HepG2 (cell line): ENCODE data around the gene PTCRA. TPM values are rescaled to one million over a fixed set of nuclear protein-coding genes. Genes with fewer than 3 reads are reported as not detected.

Experiments
- AGO2 ChIP-seq: fragments of 200-400 bp; formaldehyde crosslinking; optimal IDR thresholded peaks from 2 replicates; pipeline ENCODE3; 2017; ENCODE audit warnings: mild to moderate bottlenecking, low read depth, low read length, moderate library complexity
- ARID5B ChIP-seq: IDR thresholded peaks from 2 replicates; pipeline ENCODE4 v1.4.0; 2020; ENCODE audit warnings: mild to moderate bottlenecking, missing genetic modification reagents
- CENPBD1 ChIP-seq: sonication (generic); formaldehyde crosslinking; IDR thresholded peaks from 2 replicates; pipeline ENCODE4 v1.8.0; 2022; ENCODE audit warnings: missing genetic modification reagents, low read depth, mild to moderate bottlenecking, borderline replicate concordance
- DPF2 ChIP-seq: sonication (generic); formaldehyde crosslinking; IDR thresholded peaks from 2 replicates; pipeline ENCODE4 v1.4.0; 2020; ENCODE audit warnings: mild to moderate bottlenecking, low read depth, missing genetic modification reagents, borderline replicate concordance
- EZH2 ChIP-seq: conservative IDR thresholded peaks from 2 replicates; pipeline ENCODE4 v1.6.1; 2012; ENCODE audit warnings: mild to moderate bottlenecking, low read depth, low read length, moderate library complexity
- MAZ ChIP-seq, 2 experiments: sonication (generic) in 1 of 2; formaldehyde crosslinking in 1 of 2; IDR thresholded peaks; 2 replicates each; pipeline versions ENCODE4 v1.5.0 to v1.6.1; 2012 to 2020; ENCODE audit warnings: low read depth in 2 of 2, mild to moderate bottlenecking in 2 of 2, borderline replicate concordance in 1 of 2, improper control_type of control experiment in 1 of 2, low read length in 1 of 2, missing genetic modification reagents in 1 of 2, moderate library complexity in 1 of 2
- PAXIP1 ChIP-seq: sonication (generic); formaldehyde crosslinking; conservative IDR thresholded peaks from 2 replicates; pipeline ENCODE4 v1.4.0; 2020; ENCODE audit warnings: mild to moderate bottlenecking, missing genetic modification reagents, moderate library complexity
- SMC3 ChIP-seq: IDR thresholded peaks from 2 replicates; pipeline ENCODE4 v1.6.1; 2011; ENCODE audit warnings: low read length, improper control_type of control experiment
- STAG1 ChIP-seq: sonication (generic); formaldehyde crosslinking; IDR thresholded peaks from 2 replicates; pipeline ENCODE4 v1.4.0; 2020; ENCODE audit warnings: missing genetic modification reagents
- TCF12 ChIP-seq, 2 experiments: fragments of 450-650 bp in 1 of 2; sonication (generic) in 1 of 2; formaldehyde crosslinking in 1 of 2; IDR thresholded peaks; 2 replicates each; pipeline versions ENCODE4 v1.6.1 to v1.8.0; 2017 to 2022; ENCODE audit warnings: antibody characterized with exemption in 1 of 2, mild to moderate bottlenecking in 1 of 2, missing genetic modification reagents in 1 of 2, moderate library complexity in 1 of 2
- THAP9 ChIP-seq: sonication (generic); formaldehyde crosslinking; IDR thresholded peaks from 2 replicates; pipeline ENCODE4; 2020; ENCODE audit warnings: missing genetic modification reagents, mild to moderate bottlenecking, borderline replicate concordance
- YEATS4 ChIP-seq: sonication (generic); formaldehyde crosslinking; IDR thresholded peaks from 2 replicates; pipeline ENCODE4 v1.4.0; 2020; ENCODE audit warnings: missing genetic modification reagents, borderline replicate concordance
- ZNF652 ChIP-seq: IDR thresholded peaks from 2 replicates; pipeline ENCODE4 v1.6.1; 2016; ENCODE audit warnings: low read depth, borderline replicate concordance
- ZNF761 ChIP-seq: sonication (generic); formaldehyde crosslinking; conservative IDR thresholded peaks from 2 replicates; pipeline ENCODE4 v1.4.0; 2020; ENCODE audit warnings: mild to moderate bottlenecking, missing genetic modification reagents
- ZNF839 ChIP-seq: sonication (generic); formaldehyde crosslinking; IDR thresholded peaks from 2 replicates; pipeline ENCODE4 v1.4.0; 2020; ENCODE audit warnings: missing genetic modification reagents, mild to moderate bottlenecking, borderline replicate concordance
- ZSCAN22 ChIP-seq: sonication (generic); formaldehyde crosslinking; IDR thresholded peaks from 2 replicates; pipeline ENCODE4 v1.4.0; 2020; ENCODE audit warnings: mild to moderate bottlenecking, missing genetic modification reagents
- polyA plus RNA-seq, 8 experiments: library from polyadenylated mRNA; depleted of rRNA in 3 of 8; stranded (reverse) in 7 of 8; unstranded in 1 of 8; fragments of >200 nt; fragmentation: Illumina TruSeq in 4 of 8; extraction: Trizol in 4 of 8; gene quantifications; 2 replicates each; pipeline versions ENCODE4 v1.2.1 to v1.2.3, GENCODE V29; 2011 to 2016; ENCODE audit warnings: low read depth in 4 of 8, missing spikeins in 1 of 8, mixed read lengths in 1 of 8; ENCODE audit not compliant: insufficient read depth in 1 of 8
- total RNA-seq, 5 experiments: library from RNA; depleted of rRNA; stranded (reverse); fragments of >200 nt; fragmentation: Illumina TruSeq; extraction: Trizol; gene quantifications; 2 replicates each; pipeline ENCODE4 v1.2.3, GENCODE V29; 2016; ENCODE audit warnings: low read depth in 1 of 5

PTCRA gene
- total and polyA plus RNA-seq, 2 of the 13 experiments (the other 11 are each of a cell fraction or from before 2014, with no cell fraction given): not detected

- peak; percentile 80 for TF ChIP-seq ARID5B (CRISPR knock-in tag)
- TF ChIP-seq DPF2 (CRISPR knock-in tag): no peak; the same call in 1 of the 2 replicates
- TF ChIP-seq ZNF839 (CRISPR knock-in tag): peak; percentile 85; the same call in 1 of the 2 replicates
- TF ChIP-seq THAP9 (CRISPR knock-in tag): peak; percentile 96; the same call in 1 of the 2 replicates
- no peak for TF ChIP-seq SMC3
- peak; percentile 97 for TF ChIP-seq YEATS4
- TF ChIP-seq EZH2: no peak
- peak; percentile 66 for TF ChIP-seq AGO2
- TF ChIP-seq ZNF652 (CRISPR knock-in tag): no peak
- peak; percentile 95; the same call in 1 of the 2 replicates for TF ChIP-seq CENPBD1
- no peak for TF ChIP-seq STAG1 (CRISPR knock-in tag)
- peak; percentile 71 for TF ChIP-seq PAXIP1 (CRISPR knock-in tag)
- peak; percentile 86 for TF ChIP-seq ZSCAN22
- peak; percentile 99 for TF ChIP-seq ZNF761 (CRISPR knock-in tag)
- TF ChIP-seq MAZ (IDR thresholded peaks at IDR 0.05; ENCODE audit: borderline replicate concordance, low read depth, low read length): peak; percentile 46; the same call in 1 of the 2 replicates
- TF ChIP-seq MAZ (CRISPR knock-in tag; IDR thresholded peaks at IDR 0.05; ENCODE audit: low read depth): peak; percentile 93
- no peak for TF ChIP-seq TCF12 (IDR thresholded peaks at IDR 0.05)
- TF ChIP-seq TCF12 (CRISPR knock-in tag; IDR thresholded peaks at IDR 0.05): peak; percentile 60; the same call in 1 of the 2 replicates
Measured at GRCh38 chr6:42928986-42929820, 13.3 kb downstream of the PTCRA start, which contains the start of gene CNPY3 (continued).
